Esophagus (tissue), 2 donors: ENCODE data around the gene MBNL1. TPM values are rescaled to one million over a fixed set of nuclear protein-coding genes. Genes with fewer than 3 reads are reported as not detected.

Experiments used
- H3K27ac ChIP-seq, 2 donors: one replicate each; pipeline ENCODE4 v1.5.1; 2013; ENCODE audit warnings: low read depth in 2 of 2, mild to moderate bottlenecking in 2 of 2, inconsistent platforms in 1 of 2, low read length in 1 of 2, moderate library complexity in 1 of 2
- H3K27me3 ChIP-seq, 2 donors: one replicate each; pipeline ENCODE4 v1.6.1; 2013; ENCODE audit warnings: low read length in 2 of 2, control low read depth in 1 of 2, mild to moderate bottlenecking in 1 of 2; ENCODE audit not compliant: insufficient read depth in 2 of 2, control insufficient read depth in 1 of 2
- H3K36me3 ChIP-seq, 2 donors: one replicate each; pipeline ENCODE4 v1.6.1; 2013; ENCODE audit warnings: low read length in 1 of 2; ENCODE audit not compliant: control insufficient read depth in 2 of 2, insufficient read depth in 2 of 2
- H3K4me1 ChIP-seq, 2 donors: one replicate each; pipeline ENCODE4 v1.6.1; 2013; ENCODE audit warnings: low read length in 1 of 2; ENCODE audit not compliant: control insufficient read depth in 2 of 2, insufficient read depth in 2 of 2
- H3K4me3 ChIP-seq, 2 donors: one replicate each; pipeline ENCODE4 v1.5.1; 2013; ENCODE audit warnings: low read length in 2 of 2, mild to moderate bottlenecking in 2 of 2, low read depth in 1 of 2, moderate library complexity in 1 of 2
- H3K9me3 ChIP-seq, 2 donors: one replicate each; pipeline ENCODE4 v1.6.1; 2013; ENCODE audit warnings: mild to moderate bottlenecking in 2 of 2, low read depth in 1 of 2, low read length in 1 of 2, moderate library complexity in 1 of 2; ENCODE audit not compliant: control insufficient read depth in 2 of 2, insufficient read depth in 1 of 2
- WGBS, 2 donors: extraction: QIAGEN DNeasy Blood & Tissue Kit; methylation state at CpG; one replicate each; pipeline ENCODE4 v1.1.7; 2013; 5-methylcytosine and 5-hydroxymethylcytosine counted together
- polyA plus RNA-seq, 2 donors: library from polyadenylated mRNA; stranded (reverse); fragments of 200-250 nt; gene quantifications; one replicate each; pipeline ENCODE4 v1.2.3, GENCODE V29; 2013
- donor health status: healthy with polysubstance abuse.
- donor health status: Bipolar disorder and iron deficiency.

MBNL1 gene
- polyA plus RNA-seq, 2 donors = 23.6 to 28.6 TPM

- Histone ChIP-seq H3K27me3 (no peaks in the 10 kb centered on the region), H3K27ac (no peak overlapping the region), H3K4me3 (no peak overlapping the region), H3K4me1 (no peaks in the 10 kb centered on the region), H3K9me3 (no peaks in the 10 kb centered on the region), H3K36me3 (peaks cover 0 to 2% of the 10 kb centered on the region in 2 donors)
- WGBS, 2 donors = 77 to 86% methylated on average over 2 of the region's 2 CpGs
These were observed 79.9 kb downstream of the MBNL1 start for GRCh38 chr3:152348436-152349177.

DNA sequence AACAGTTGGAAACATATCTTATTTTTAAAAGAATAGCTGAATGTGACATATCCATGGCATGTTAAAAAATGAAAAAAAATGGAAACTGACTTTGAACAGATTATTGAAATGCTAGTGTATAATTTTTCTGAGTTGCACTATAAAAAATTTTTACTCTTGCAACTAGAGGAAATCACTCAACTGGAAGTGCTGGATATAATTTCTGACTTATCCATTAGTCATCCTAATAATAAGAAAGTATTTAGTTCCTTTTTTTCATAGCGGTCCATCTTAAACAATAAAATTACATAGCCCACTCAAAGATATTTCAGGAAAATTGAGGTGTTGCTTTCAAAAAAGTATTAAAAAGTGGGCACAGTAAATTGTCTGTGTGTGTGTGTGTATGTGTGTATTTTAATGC, 80.7 kb downstream of the MBNL1 start:
- H3K9me3 ChIP-seq = no peaks in the 10 kb centered on the region
- H3K27ac ChIP-seq = no peak overlapping the region
- WGBS, 2 donors = 52 to 82% methylated on average over 1 of the region's 1 CpG
- H3K36me3 ChIP-seq = no peaks in the 10 kb centered on the region
- H3K4me1 ChIP-seq = no peaks in the 10 kb centered on the region
- H3K27me3 ChIP-seq = no peaks in the 10 kb centered on the region
- H3K4me3 ChIP-seq = no peak overlapping the region

DNA sequence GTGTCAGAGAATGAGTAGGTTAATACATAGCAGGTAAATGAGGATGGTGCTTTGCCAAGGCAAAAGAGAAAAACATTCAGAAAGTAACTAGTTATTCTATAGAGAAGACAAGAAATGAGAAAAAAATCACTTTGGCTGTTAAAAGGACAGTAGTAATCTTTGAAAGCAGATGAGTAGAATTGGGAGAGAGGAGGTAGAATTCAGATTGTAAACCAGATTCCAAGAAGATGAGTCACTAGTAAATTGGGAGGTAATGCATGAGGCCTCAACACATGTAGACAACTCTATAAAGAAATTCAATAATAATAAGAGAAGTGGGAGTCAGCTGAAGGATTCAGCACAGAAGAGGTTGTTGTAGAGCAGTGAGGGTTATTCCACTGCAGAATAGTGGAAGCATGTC, 81.4 kb downstream of the MBNL1 start:
- Histone ChIP-seq H3K9me3 (no peaks in the 10 kb centered on the region), H3K4me1 (no peaks in the 10 kb centered on the region), H3K27ac (no peak overlapping the region), H3K4me3 (no peak overlapping the region), H3K27me3 (no peaks in the 10 kb centered on the region), H3K36me3 (no peaks in the 10 kb centered on the region)

DNA sequence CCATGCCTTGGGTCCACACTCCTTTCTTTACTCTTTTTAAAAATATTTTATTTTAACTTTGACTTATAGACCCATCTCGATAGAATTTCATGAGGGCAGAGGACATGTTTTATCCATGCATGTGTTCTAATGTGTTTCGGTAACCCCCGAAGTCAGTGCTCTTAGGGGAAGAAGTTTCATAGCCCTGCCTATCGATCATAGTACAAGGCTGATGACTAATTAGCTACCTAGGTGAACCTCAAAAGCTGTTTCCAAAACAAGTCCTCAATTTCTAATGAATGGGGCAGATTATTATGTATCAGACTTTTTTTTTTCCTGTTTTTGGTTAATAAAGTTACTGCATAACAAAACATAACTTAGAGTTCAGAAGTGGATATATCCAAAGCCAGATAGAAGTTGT, 82.0 kb downstream of the MBNL1 start:
- WGBS, 2 donors = 83 to 87% methylated on average over 4 of the region's 4 CpGs
- no peaks in the 10 kb centered on the region for H3K4me1 ChIP-seq

DNA sequence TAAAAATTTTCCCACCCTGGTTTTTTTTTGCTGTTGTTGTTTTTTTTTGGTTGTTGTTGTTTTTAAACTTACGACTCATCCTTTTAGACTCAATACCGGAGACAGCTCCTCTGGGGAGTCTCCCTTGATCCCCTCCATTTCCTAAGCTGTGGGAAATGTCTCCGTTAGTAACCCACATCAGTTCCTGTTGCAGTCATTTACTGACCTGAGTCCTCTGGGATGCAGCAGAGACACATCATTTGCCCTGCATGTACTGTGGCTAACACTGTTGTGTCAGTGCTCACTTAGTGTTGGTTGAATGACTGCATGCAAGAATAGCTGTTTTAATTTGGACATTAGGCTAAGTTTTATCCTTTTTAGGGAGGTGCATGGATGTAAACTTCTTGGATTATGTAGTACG, 83.8 kb downstream of the MBNL1 start:
- Histone ChIP-seq H3K4me3 (no peak overlapping the region), H3K27ac (no peak overlapping the region), H3K27me3 (no peaks in the 10 kb centered on the region), H3K4me1 (no peaks in the 10 kb centered on the region), H3K36me3 (no peaks in the 10 kb centered on the region), H3K9me3 (no peaks in the 10 kb centered on the region)
- WGBS, 2 donors = 73 to 79% methylated on average over 4 of the region's 4 CpGs

More for the DNA sequence above, 82.0 kb downstream of the MBNL1 start:
- Histone ChIP-seq H3K4me3 (no peak overlapping the region), H3K27me3 (no peaks in the 10 kb centered on the region), H3K27ac (no peak overlapping the region), H3K36me3 (no peaks in the 10 kb centered on the region), H3K9me3 (no peaks in the 10 kb centered on the region)

- Histone ChIP-seq H3K36me3 (no peaks in the 10 kb centered on the region), H3K27me3 (no peaks in the 10 kb centered on the region), H3K9me3 (no peaks in the 10 kb centered on the region), H3K27ac (no peak overlapping the region), H3K4me3 (no peak overlapping the region), H3K4me1 (no peaks in the 10 kb centered on the region)
These were observed 84.8 kb downstream of the MBNL1 start for GRCh38 chr3:152353578-152353977.

DNA sequence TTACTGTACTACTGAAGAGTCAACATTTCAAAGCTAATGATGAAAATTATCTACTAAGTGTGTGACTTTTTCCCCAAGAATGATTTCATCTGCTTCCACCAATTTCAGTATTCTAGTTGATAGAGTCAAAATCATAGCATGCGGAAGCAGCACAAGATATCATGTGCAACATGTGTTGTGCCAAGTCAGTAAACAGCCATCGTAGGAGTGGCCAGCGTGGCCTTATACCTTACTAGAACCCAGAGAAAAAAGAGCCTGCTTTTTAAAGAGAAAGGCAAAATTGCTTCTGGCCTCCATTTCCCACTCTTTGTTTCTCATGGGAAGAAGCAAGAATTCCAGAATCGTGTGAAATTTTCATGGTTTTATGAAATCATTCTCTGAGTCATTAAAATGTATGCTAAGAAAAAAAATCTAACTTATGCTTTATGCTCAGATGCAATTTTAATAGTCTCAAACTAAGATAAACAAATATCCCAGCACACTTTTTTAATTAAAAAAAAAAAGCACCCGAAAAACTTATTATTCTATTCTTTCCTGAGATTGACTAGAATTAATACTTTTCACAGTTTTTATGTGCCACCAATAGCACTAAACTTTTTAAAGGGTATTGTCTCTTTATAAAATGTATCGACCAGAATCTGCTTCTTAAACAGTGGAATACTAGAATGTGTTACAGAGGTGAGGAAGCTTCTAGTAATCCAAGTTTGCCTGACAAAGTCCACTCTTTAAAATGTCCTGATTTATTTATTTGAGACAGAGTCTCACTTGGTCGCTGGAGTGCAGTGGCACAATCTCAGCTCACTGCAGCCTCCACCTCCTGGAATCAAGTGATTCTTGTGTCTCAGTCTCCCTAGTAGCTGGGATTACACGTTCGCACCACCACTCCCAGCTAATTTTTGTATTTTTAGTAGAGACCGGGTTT, 87.3 kb downstream of the MBNL1 start:
- Histone ChIP-seq H3K4me1 (no peaks in the 10 kb centered on the region), H3K4me3 (no peak overlapping the region), H3K9me3 (no peaks in the 10 kb centered on the region), H3K27ac (peak overlapping the region in 1 of 2 donors; percentile 4), H3K27me3 (no peaks in the 10 kb centered on the region), H3K36me3 (no peaks in the 10 kb centered on the region)
- 85 to 87% methylated on average over 10 of the region's 10 CpGs for WGBS, 2 donors

- H3K27ac ChIP-seq = no peak overlapping the region
- WGBS, 2 donors = 91 to 94% methylated on average over 2 of the region's 2 CpGs
- no peaks in the 10 kb centered on the region for H3K9me3 ChIP-seq
- H3K4me3 ChIP-seq = no peak overlapping the region
- no peaks in the 10 kb centered on the region for H3K4me1 ChIP-seq
- H3K36me3 ChIP-seq = no peaks in the 10 kb centered on the region
- H3K27me3 ChIP-seq = no peaks in the 10 kb centered on the region
These were observed 88.1 kb downstream of the MBNL1 start for GRCh38 chr3:152356870-152357276.

- no peak overlapping the region for H3K4me3 ChIP-seq
- H3K9me3 ChIP-seq = no peaks in the 10 kb centered on the region
- H3K27ac ChIP-seq = no peak overlapping the region
- H3K36me3 ChIP-seq = no peaks in the 10 kb centered on the region
- H3K27me3 ChIP-seq = no peaks in the 10 kb centered on the region
- H3K4me1 ChIP-seq = no peaks in the 10 kb centered on the region
These were observed 88.9 kb downstream of the MBNL1 start for GRCh38 chr3:152357587-152357986.
